ENCODE data around the gene PACS2.

DNA sequence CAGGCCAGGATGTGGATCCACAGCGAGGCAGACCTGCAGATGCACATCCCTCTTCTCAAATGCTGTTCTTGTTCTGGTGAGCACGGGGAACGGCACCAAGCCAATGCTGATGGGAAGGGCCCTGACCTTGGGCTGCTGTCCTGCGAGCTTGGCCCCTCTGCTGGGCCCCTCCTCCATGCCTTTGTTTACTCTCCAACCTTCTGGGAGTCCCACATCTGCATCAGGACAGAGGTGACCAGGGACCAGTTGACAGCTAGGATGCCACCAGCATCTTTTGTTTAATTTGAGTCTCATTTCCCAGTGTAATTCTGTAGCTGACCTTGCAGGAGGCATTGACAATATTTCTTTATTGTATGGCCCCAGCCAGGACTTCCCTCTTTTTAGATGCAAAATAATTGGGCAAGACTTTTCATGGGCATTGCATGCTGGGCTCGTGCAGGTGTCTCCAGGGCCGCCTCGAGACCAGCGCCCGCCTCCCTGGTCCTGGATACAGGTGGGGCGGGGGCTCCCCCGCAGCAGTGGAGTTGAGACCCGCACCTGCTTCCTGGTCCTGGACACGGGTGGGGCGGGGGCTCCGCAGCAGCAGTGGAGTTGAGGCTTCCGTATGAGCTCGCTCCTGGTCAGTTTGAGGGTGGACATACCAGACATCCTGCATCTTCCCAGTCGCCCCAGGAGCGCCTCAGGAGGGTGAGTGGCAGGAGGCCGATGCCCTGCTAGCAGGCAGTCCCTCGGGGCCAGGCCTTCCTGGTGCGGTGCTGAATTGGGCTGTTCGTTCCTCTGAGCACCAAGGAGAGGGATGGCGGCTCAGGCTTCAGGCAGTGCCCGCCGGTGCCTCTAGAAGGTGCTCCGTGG, 11.4 kb downstream of the PACS2 start:
- TF ChIP-seq, protein P1, sequence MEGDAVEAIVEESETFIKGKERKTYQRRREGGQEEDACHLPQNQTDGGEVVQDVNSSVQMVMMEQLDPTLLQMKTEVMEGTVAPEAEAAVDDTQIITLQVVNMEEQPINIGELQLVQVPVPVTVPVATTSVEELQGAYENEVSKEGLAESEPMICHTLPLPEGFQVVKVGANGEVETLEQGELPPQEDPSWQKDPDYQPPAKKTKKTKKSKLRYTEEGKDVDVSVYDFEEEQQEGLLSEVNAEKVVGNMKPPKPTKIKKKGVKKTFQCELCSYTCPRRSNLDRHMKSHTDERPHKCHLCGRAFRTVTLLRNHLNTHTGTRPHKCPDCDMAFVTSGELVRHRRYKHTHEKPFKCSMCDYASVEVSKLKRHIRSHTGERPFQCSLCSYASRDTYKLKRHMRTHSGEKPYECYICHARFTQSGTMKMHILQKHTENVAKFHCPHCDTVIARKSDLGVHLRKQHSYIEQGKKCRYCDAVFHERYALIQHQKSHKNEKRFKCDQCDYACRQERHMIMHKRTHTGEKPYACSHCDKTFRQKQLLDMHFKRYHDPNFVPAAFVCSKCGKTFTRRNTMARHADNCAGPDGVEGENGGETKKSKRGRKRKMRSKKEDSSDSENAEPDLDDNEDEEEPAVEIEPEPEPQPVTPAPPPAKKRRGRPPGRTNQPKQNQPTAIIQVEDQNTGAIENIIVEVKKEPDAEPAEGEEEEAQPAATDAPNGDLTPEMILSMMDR (IDR thresholded peaks at IDR 0.05), result no peak
- no peak for TF ChIP-seq EZH2 (IDR thresholded peaks at IDR 0.05)
